Astrocyte of the cerebellum (primary cell): Measurements from ENCODE around the gene LFNG.

Source experiments
- DNase-seq: peaks from one replicate; pipeline ENCODE4 v3.0.0-alpha.2; 2011; ENCODE audit warnings: low read depth
- H3K4me3 ChIP-seq: 2 replicates; pipeline ENCODE4 v1.5.1; 2011; ENCODE audit warnings: mild to moderate bottlenecking, low read depth, low read length, moderate library complexity
- CTCF ChIP-seq: IDR thresholded peaks from 2 replicates; pipeline ENCODE4 v1.5.1; 2012; ENCODE audit warnings: low read length, low read depth, moderate library complexity, mild to moderate bottlenecking; ENCODE audit errors: missing control alignments
- in situ Hi-C: cut with HindIII; loops from 2 replicates; pipeline ENCODE4 v1.10.0; 2017; ENCODE audit warnings: low sequenced_read_pairs

The LFNG gene

GRCh38 chr7:2474224-2474623 is 45.4 kb upstream of the LFNG start:
- DNase-seq, result no peak
- in situ Hi-C loops, result no loop called here
- H3K4me3 ChIP-seq, result no peak overlapping the region
- TF ChIP-seq CTCF, result no peak

GRCh38 chr7:2474813-2475677 is 44.5 kb upstream of the LFNG start:
- H3K4me3 ChIP-seq, result no peak overlapping the region
- TF ChIP-seq CTCF, result no peak
- in situ Hi-C loops, result no loop called here
- no peak for DNase-seq

- in situ Hi-C loops, result no loop called here
- no peak overlapping the region for H3K4me3 ChIP-seq
- DNase-seq, result no peak
- TF ChIP-seq CTCF, result no peak
Observed at GRCh38 chr7:2475678-2476015, 43.9 kb upstream of the LFNG start.

- DNase-seq, result no peak
- in situ Hi-C loops, result no loop called here
- no peak for TF ChIP-seq CTCF
- no peak within 1 kb of the TSS for H3K4me3 ChIP-seq
Observed at GRCh38 chr7:2476298-2476697, 43.3 kb upstream of the LFNG start, which contains the start of gene GRIFIN. Gene GRIFIN (minus strand): TSS chr7:2476398. CDS start chr7:2476383, 15 bp downstream.

GRCh38 chr7:2476776-2477446 is 42.7 kb upstream of the LFNG start:
- in situ Hi-C loops, result no loop called here
- TF ChIP-seq CTCF, result no peak
- no peak for DNase-seq
- H3K4me3 ChIP-seq, result no peak overlapping the region

- no peak for DNase-seq
- peak; percentile 72 for TF ChIP-seq CTCF
- in situ Hi-C loops, result no loop called here
- no peak overlapping the region for H3K4me3 ChIP-seq
Observed at GRCh38 chr7:2477447-2478398, 41.9 kb upstream of the LFNG start.
